HG03432 (cell line): ENCODE measurements around the gene SH3RF1.
"Not testable (repeated sequence)": the region's sequence is repeated elsewhere in the genome, so short reads cannot be mapped to it uniquely, and the experiment has no call there.

Experiments
- ATAC-seq: cut with Tn5 transposase; IDR thresholded peaks from one replicate; pipeline ENCODE4 v1.9.1; 2021; ENCODE audit warnings: mild to moderate bottlenecking, moderate library complexity; ENCODE audit not compliant: unreplicated experiment

Gene SH3RF1

GRCh38 chr4:169202878-169203277 lies 67.9 kb downstream of the SH3RF1 start:
- no peak for ATAC-seq

DNA sequence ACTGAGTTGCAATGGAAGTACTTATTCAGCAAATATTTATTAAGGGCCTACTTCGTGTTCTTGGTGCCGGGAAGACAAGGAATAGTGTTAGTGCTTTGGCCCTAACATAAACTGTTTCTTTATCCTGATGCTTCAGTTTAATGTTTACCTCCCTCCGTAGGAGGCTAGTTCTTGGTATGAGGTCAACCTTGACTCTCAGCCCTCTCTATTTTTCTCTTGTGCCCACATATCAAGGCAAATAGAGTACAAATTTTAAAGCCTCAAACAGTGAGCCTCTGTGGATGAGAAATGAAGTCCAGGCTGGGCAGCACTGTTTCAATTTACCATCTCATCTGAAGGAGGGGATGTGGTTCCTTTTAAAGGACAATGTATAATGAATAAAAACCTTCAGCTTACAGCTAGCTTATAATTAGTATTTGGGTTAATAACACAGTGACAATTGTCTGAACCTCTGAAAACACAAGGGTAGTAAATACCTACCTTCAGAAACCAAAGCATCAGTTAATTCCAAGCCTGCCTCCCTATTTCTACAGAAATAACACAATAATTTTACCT lies 68.5 kb downstream of the SH3RF1 start:
- peak; percentile 55 for ATAC-seq

DNA sequence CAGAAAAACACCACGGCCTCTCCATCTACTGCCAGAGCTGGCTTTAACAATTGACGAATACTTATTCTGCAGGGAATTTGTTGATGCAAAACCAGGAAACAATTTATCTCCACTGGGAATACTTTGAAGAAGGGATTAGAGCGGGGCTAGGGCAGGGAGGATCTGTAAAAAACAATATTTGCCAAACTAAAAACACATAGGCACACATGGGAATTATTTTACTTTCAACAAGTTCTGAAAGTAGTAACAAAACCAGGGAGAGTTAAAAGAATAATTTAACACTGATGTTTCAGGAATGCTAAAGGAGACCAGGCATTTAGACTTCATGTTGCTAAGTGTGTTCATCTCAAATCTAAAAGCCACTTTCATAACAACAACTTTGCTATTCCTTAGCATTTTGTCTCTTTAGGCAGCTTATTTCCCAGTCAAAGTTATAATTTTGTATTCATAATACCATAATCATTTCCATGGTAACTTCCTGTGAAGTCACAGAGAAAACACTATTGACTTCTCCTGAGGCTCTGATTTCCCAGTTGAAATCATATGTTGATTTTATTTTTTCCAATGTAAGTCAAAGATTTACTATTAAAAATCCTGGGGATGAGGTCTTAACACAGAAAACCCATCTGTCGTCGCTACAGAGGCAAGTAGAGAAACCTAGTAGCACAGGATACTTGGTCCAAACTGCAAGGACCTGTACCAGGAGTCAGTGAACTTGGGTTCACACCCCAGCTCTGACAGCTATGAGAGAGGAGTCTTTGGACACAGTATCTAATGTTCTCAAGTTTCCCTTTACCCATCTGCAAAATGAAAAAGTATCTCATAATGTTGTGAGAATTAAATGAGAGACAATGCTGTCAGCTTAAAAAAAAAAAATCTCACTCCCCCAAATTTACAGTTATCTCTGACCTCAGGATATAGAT lies 69.3 kb downstream of the SH3RF1 start:
- ATAC-seq, result peak; percentile 34

- no peak for ATAC-seq
These were observed 70.3 kb downstream of the SH3RF1 start for GRCh38 chr4:169200361-169201030.

DNA sequence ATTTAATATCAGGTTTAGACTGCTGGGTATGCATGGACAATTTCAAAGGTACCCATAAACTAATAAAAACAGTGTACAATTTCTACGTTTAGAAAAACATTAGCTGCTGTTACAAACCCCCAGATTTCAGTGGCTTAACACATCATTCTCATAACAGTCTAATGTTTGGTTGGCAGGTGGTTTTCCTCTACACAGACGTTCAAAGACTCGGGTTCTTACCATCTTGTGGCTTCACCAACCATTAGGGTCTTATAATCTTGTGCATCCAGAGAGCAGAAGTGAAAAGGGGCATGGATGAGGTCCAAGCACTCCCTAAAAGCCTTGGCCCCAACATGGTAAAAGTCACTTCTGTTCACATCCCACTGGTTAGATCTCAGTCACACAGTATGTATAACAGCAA lies 71.6 kb downstream of the SH3RF1 start:
- no peak for ATAC-seq

- ATAC-seq, result no peak
These were observed 72.6 kb downstream of the SH3RF1 start for GRCh38 chr4:169198167-169198566.

GRCh38 chr4:169197206-169197605 lies 73.5 kb downstream of the SH3RF1 start:
- not testable (repeated sequence) for ATAC-seq

DNA sequence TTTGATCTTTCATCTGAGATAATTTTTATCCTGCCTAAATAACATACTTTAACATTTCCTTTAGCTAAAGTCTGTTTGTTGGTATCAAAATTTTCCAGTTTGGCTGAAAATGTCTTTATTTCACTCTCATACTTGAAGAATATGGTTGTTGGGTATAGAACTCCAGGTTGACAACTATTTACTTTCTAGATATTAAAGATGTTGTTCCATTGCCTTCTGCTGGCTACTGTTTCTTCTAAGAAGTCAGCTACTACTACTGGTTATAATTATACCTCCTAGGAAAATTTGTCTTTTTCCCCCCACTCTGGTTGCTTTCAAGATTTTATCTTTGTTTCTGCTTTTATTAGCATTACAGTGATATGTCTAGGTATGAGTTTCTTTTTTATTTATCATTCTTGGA lies 75.7 kb downstream of the SH3RF1 start:
- ATAC-seq, result no peak

DNA sequence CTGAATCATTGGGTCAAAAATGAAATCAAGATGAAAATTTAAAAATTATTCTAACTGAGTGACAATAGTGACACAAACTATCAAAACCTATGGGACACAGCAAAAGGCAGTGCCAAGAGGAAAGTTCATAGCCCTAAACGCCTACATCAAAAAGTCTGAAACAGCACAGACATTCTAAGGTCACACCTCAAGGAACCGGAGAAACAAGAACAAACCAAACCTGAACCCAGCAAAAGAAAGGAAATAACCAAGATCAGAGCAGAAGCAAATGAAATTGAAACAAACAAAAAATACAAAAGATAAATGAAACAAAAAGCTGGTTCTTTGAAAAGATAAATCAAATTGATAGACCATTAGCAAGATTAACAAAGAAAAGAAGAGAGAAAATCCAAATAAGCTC lies 80.8 kb downstream of the SH3RF1 start:
- peak; percentile 44 for ATAC-seq

- peak; percentile 91 for ATAC-seq
These were observed 81.4 kb downstream of the SH3RF1 start for GRCh38 chr4:169189372-169189771.

- no peak for ATAC-seq
These were observed 82.6 kb downstream of the SH3RF1 start for GRCh38 chr4:169188204-169188603.

- ATAC-seq, result no peak
These were observed 85.4 kb downstream of the SH3RF1 start for GRCh38 chr4:169185133-169185956.

DNA sequence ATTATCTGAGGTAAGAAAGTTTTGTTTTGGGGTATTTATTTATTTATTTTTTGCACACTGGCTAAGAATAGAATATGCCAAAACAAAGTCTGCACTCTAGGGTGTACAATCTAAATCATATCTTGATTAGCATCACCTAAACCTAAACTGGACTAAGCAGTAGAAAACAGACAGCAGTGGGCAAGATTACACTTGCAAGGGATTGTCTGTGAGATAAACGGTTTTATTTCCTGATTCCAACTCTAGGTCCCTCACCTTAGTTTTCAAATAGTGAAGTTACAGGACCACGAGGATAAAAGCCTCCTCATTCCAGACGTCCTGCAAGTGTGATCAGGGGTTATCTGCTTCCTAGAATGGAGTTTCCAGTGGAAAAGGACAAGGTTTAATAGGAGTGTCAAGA lies 86.1 kb downstream of the SH3RF1 start:
- ATAC-seq, result no peak

DNA sequence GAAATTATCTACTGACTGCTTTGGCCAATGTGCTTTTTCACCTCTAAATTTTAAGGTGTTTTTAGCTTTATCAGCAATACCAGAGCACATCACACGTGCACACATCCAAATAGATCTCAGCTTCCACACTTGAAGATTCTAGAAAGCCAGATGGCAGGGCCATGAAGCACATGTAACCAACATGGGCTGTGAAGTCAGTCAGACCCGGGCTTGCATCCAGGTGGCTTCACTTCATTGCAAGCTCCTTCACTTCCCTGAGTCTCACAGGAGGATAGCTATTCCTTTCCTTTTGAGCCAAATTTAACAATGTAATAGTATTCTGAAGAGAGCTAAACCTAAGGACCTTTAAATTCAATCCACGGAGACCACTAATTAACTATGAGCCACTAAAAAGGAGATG lies 86.5 kb downstream of the SH3RF1 start:
- ATAC-seq, result no peak

DNA sequence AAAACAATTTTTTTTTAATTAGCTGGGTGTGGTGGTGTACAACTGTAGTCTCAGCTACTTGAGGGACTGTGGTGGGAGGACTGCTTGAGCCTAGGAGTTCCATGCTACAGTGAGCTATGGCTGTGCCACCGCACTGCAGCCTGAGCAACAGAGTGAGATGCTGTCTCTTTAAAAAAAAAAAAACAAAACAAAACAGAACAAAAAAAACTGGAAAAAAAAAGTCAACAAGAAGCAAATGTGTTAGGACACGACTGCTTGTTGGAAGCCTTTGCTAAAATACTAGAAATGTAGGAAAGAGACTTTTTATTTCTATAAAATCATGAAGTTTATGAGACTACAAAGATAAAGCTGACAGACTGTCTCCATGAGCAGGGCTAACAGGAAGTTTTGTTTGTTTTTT lies 87.2 kb downstream of the SH3RF1 start:
- ATAC-seq, result no peak

- ATAC-seq, result no peak
These were observed 90.9 kb downstream of the SH3RF1 start for GRCh38 chr4:169179609-169180521.

DNA sequence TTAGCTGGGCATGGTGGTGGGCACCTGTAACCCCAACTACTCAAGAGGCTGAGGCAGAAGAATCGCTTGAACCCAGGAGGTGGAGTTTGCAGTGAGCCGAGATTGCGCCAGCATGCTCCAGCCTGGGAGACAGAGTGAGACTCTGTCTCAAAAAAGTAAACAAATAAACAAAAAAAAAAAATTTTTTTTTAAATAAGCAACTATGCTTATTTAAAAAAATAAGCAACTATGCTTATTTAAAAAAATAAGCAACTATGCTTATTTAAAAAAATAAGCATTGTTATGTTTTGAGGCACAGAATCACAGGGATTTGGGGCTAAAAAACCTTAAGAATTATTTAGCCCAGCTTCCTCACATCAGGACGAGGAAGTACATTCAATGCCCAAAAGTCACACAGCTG lies 92.7 kb downstream of the SH3RF1 start:
- not testable (repeated sequence) for ATAC-seq

DNA sequence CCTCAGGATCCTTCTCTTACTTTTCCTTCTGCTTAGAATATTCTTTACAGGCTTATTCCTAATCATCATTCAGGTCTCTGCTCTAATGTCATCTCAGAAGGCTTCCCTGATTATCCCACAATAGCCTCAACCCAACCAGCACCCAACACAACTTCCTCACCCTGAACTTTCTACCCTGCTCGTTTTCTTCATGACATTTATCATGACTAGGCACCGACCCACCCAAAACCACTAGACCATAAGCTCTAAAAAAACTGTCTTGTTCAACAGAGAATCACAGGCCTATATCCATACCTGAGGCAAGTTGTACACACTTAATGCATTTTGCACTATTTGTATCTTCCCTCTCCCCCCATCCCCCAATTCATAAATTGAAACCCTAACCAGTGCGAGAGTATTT lies 95.3 kb downstream of the SH3RF1 start:
- no peak for ATAC-seq

DNA sequence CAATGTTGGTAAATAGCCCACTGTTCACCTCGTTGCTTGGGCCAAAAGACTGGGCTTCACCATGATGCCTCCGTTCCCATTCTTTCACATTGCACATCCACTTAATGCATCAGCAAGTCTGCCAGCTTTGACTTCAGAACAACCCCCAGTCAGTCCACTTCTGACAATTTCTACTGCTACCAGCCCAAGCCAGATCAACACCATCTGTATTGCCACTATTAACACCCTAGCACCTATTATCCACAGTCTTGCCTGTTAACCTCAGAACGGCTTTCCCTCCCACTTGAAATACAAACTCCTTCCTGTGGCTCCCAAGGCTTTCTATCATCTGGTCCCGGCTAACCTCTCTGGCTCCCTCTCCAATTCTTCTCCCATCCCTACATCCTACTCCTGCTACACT lies 95.7 kb downstream of the SH3RF1 start:
- no peak for ATAC-seq

DNA sequence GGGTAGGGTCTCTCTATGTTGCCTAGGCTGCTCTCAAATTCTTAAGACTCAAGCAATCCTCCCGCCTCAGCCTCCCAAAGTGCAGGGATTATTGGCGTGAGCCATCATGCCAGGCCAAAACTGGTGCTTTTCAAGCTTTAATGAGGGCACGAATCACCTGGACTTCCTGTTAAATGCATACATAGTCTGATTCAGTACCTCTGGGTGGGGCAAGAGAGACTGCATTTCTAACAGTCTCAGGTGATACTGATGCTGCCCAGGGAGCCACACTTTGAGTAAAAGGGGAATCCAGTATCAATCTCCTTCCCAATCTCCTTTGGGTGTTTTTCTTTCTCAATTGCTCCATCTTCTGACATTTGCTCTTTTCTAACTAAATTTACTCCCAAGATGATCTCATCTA lies 96.5 kb downstream of the SH3RF1 start:
- ATAC-seq, result no peak
